Activated T-helper 9 cell treated with anti-CD3 and anti-CD28 coated beads, Interleukin-2, amount 50 U/mL, for 16 hours (primary cell): ENCODE results near the gene LRCH1.

Experiments
- DNase-seq: peaks from one replicate; pipeline ENCODE4 v3.0.0-alpha.2; 2020; ENCODE audit warnings: low read depth

LRCH1 gene

GRCh38 chr13:46799139-46799538 lies 246.2 kb downstream of the LRCH1 start:
- no peak for DNase-seq

- DNase-seq, result no peak
These were observed 248.9 kb downstream of the LRCH1 start for GRCh38 chr13:46801858-46802257.
